ENCODE results near the gene INTS2.
"Not testable (repeated sequence)": the region's sequence is repeated elsewhere in the genome, so short reads cannot be mapped to it uniquely, and the experiment has no call there.

Gene INTS2

GRCh38 chr17:61828694-61829093 is 99.1 kb downstream of the INTS2 start:
- DNase-seq (ENCODE audit: low spot score): no peak
- H3K4me3 ChIP-seq: no peak overlapping the region
- TF ChIP-seq CTCF (IDR thresholded peaks at IDR 0.05): no peak
- no peak overlapping the region for H3K27ac ChIP-seq

- Histone ChIP-seq H3K4me3 (no peak overlapping the region), H3K27ac (no peak overlapping the region)
- DNase-seq (ENCODE audit: low spot score): no peak
- no peak for TF ChIP-seq CTCF (IDR thresholded peaks at IDR 0.05)
Measured at GRCh38 chr17:61827649-61828395, 100.0 kb downstream of the INTS2 start.

GRCh38 chr17:61826866-61827265 is 100.9 kb downstream of the INTS2 start:
- not testable (repeated sequence) for H3K27ac ChIP-seq; H3K4me3 ChIP-seq; DNase-seq (ENCODE audit: low spot score)

DNA sequence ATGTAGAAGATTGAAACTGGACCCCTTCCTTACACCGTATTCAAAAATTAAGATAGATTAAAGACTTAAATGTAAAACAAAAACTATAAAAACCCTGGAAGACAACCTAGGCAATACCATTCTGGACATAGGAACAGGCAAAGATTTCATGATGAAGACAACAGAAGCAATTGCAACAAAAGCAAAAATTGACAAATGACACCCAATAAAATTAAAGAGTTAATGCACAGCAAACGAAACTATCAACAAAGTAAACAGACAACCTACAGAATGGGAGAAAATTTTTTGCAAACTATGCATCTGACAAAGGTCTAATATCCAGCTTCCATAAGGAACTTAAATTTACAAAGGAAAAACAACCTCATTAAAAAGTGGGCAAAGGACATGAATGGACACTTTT is 101.6 kb downstream of the INTS2 start:
- not testable (repeated sequence) for DNase-seq (ENCODE audit: low spot score); H3K4me3 ChIP-seq

GRCh38 chr17:61825448-61826137 is 102.2 kb downstream of the INTS2 start:
- H3K4me3 ChIP-seq: no peak overlapping the region
- H3K27ac ChIP-seq: no peak overlapping the region
- TF ChIP-seq CTCF (IDR thresholded peaks at IDR 0.05): no peak
- DNase-seq (ENCODE audit: low spot score): no peak

More for the DNA sequence above, 101.6 kb downstream of the INTS2 start:
- not testable (repeated sequence) for H3K27ac ChIP-seq

GRCh38 chr17:61822326-61823285 is 105.2 kb downstream of the INTS2 start:
- TF ChIP-seq CTCF (IDR thresholded peaks at IDR 0.05): no peak
- H3K27ac ChIP-seq: no peak overlapping the region
- no peak for DNase-seq (ENCODE audit: low spot score)
- no peak overlapping the region for H3K4me3 ChIP-seq

- TF ChIP-seq CTCF (IDR thresholded peaks at IDR 0.05): no peak
- no peak for DNase-seq (ENCODE audit: low spot score)
- H3K4me3 ChIP-seq: no peak overlapping the region
- no peak overlapping the region for H3K27ac ChIP-seq
Measured at GRCh38 chr17:61821655-61822054, 106.1 kb downstream of the INTS2 start.

DNA sequence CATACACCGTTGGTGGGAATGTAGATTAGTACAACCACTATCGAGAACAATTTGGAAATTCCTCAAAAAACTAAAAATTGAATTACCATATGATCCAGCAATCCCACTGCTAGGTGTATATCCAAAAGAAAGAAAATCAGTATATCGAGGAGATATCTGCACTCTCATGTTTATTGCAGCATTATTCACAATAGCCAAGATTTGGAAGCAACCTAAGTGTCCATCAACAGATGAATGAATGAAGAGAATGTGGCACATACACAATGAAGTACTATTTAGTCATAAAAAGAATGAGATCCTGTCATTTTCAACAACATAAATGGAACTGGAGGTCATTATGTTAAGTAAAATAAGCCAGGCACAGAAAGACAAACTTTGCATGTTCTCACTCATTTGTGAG is 108.5 kb downstream of the INTS2 start:
- not testable (repeated sequence) for H3K27ac ChIP-seq; H3K4me3 ChIP-seq; DNase-seq (ENCODE audit: low spot score)
